Measurements from ENCODE around the gene C21orf58.

DNA sequence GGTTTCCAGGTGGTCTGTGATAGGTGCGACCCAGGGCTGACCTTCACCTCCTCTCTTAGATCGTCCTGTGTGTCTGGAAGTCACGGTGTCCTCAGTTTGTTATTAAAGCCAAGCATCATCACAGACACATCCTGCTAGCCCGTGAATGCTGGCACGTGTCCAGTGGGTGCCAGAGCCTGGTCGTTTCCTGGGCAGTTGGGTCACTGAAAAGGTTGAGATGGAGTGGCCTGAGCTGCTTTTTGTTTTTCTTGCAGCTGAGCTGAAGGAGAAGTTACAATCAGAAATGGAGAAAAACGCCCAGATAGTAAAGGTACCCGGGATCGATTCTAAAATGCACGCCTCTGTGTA is 23.5 kb upstream of the C21orf58 start:
- TF ChIP-seq POLR2AphosphoS5 (IDR thresholded peaks at IDR 0.05) (no peak), POLR2A (IDR thresholded peaks at IDR 0.05) (no peak)
- TF ChIP-seq, protein P1, sequence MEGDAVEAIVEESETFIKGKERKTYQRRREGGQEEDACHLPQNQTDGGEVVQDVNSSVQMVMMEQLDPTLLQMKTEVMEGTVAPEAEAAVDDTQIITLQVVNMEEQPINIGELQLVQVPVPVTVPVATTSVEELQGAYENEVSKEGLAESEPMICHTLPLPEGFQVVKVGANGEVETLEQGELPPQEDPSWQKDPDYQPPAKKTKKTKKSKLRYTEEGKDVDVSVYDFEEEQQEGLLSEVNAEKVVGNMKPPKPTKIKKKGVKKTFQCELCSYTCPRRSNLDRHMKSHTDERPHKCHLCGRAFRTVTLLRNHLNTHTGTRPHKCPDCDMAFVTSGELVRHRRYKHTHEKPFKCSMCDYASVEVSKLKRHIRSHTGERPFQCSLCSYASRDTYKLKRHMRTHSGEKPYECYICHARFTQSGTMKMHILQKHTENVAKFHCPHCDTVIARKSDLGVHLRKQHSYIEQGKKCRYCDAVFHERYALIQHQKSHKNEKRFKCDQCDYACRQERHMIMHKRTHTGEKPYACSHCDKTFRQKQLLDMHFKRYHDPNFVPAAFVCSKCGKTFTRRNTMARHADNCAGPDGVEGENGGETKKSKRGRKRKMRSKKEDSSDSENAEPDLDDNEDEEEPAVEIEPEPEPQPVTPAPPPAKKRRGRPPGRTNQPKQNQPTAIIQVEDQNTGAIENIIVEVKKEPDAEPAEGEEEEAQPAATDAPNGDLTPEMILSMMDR (IDR thresholded peaks at IDR 0.05) = no peak

All from breast epithelium (tissue), 3 donors.